Gastroesophageal sphincter (tissue), 4 donors: Measurements from ENCODE around the gene STARD9. TPM values are rescaled to one million over a fixed set of nuclear protein-coding genes. Genes with fewer than 3 reads are reported as not detected.

Source experiments
- ATAC-seq: fragments of 150-250 bp; one replicate; pipeline ENCODE4 v1.9.1; 2016; ENCODE audit warnings: mild to moderate bottlenecking, moderate library complexity
- H3K27ac ChIP-seq, 4 donors: fragments of 200-600 bp; sonication (generic) in 3 of 4; 1 replicate in 3 of 4; 2 replicates in 1 of 4; pipeline ENCODE4 v1.5.1; 2016 to 2019
- H3K27me3 ChIP-seq: fragments of 200-600 bp; sonication (generic); one replicate; pipeline ENCODE4 v1.5.1; 2019
- H3K36me3 ChIP-seq, 2 donors: fragments of 200-600 bp; sonication (generic); one replicate each; pipeline ENCODE4 v1.5.1; 2019; ENCODE audit warnings: control low read depth in 1 of 2
- H3K4me1 ChIP-seq, 3 donors: fragments of 200-600 bp; sonication (generic); 1 replicate in 2 of 3; 2 replicates in 1 of 3; pipeline ENCODE4 v1.5.1; 2016 to 2019; ENCODE audit warnings: control low read depth in 2 of 3
- H3K4me3 ChIP-seq, 2 donors: fragments of 200-600 bp; sonication (generic); one replicate each; pipeline ENCODE4 v1.5.1; 2019; ENCODE audit warnings: mild to moderate bottlenecking in 1 of 2, moderate library complexity in 1 of 2
- H3K9me3 ChIP-seq, 3 donors: fragments of 200-600 bp; sonication (generic); one replicate each; pipeline ENCODE4 v1.5.1; 2017 to 2019; ENCODE audit warnings: control low read depth in 2 of 3
- CTCF ChIP-seq, 4 experiments: fragments of 200-600 bp in 2 of 4; fragments of 450-650 bp in 2 of 4; sonication (generic) in 1 of 4; IDR thresholded peaks; one replicate each; pipeline ENCODE4 v1.5.1; 2017 to 2019; ENCODE audit warnings: antibody characterized with exemption in 4 of 4, mild to moderate bottlenecking in 2 of 4, moderate library complexity in 2 of 4
- EP300 ChIP-seq: sonication (generic); formaldehyde crosslinking; IDR thresholded peaks from one replicate; pipeline ENCODE4 v1.6.1; 2017; ENCODE audit warnings: antibody characterized with exemption, mild to moderate bottlenecking
- POLR2A ChIP-seq, 2 donors: fragments of 450-650 bp; IDR thresholded peaks; one replicate each; pipeline ENCODE4 v1.6.1; 2017; ENCODE audit warnings: antibody characterized with exemption in 2 of 2, mild to moderate bottlenecking in 2 of 2, moderate library complexity in 1 of 2
- POLR2AphosphoS5 ChIP-seq: sonication (generic); formaldehyde crosslinking; IDR thresholded peaks from one replicate; pipeline ENCODE4 v1.6.1; 2017; ENCODE audit warnings: antibody characterized with exemption
- WGBS, 2 donors: methylation state at CpG; one replicate each; pipeline ENCODE4 v1.1.5; 2018; ENCODE audit warnings: low coverage in 1 of 2; 5-methylcytosine and 5-hydroxymethylcytosine counted together
- total RNA-seq, 4 donors: library from RNA; depleted of rRNA; stranded (reverse); fragments of >200 nt; gene quantifications; one replicate each; pipeline ENCODE4 v1.1.0, GENCODE V29; 2016

The STARD9 gene
- total RNA-seq, 4 donors from 2014 or later = 15.5 to 78.4 (median 29.1) TPM

DNA sequence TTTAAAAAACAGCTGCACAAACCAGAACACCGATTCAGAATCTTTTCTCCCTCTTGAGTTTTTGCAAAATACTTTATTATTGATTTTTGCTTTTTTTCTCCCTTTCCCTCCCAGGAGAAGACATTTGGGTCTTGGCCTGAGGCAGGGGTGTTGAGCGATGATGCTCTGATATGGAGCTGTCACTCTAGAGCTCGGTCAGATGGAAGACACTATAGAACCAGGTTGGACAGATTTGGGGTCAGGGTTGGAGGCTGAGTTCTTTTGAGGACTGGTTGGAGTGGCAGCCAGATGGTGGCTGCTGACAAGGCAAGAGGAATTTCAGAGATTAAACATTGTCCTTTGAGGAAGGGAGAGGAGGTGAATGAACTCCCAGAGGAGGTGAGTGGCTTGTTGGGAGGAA, 144.7 kb downstream of the STARD9 start:
- Histone ChIP-seq H3K4me1 (peaks cover 0 to 22% (median 0%) of the 10 kb centered on the region in 3 donors), H3K9me3 (no peaks in the 10 kb centered on the region), H3K36me3 (peaks cover 0 to 88% of the 10 kb centered on the region in 2 donors), H3K4me3 (no peak overlapping the region), H3K27ac (peak overlapping the region in 1 of 4 donors; percentile 46), H3K27me3 (no peaks in the 10 kb centered on the region)
- ATAC-seq = no peak
- no peak for TF ChIP-seq POLR2AphosphoS5
- TF ChIP-seq POLR2A (IDR thresholded peaks at IDR 0.05) = no peak
- TF ChIP-seq CTCF (IDR thresholded peaks at IDR 0.05) = no peak
- TF ChIP-seq EP300 = no peak
- 60% methylated on average over 2 of the region's 3 CpGs; no CpG with 5 or more reads in 1 of the 2 donors for whole genome bisulfite sequencing, 2 donors

- H3K27ac ChIP-seq = peak overlapping the region in 3 of 4 donors; percentile 20 to 36 (median 23)
- 34 to 39% methylated on average over 2 of the region's 6 CpGs for WGBS, 2 donors
- peaks cover 0 to 25% (median 0%) of the 10 kb centered on the region in 3 donors for H3K4me1 ChIP-seq
Observed at GRCh38 chr15:42721016-42721415, 145.6 kb downstream of the STARD9 start.

DNA sequence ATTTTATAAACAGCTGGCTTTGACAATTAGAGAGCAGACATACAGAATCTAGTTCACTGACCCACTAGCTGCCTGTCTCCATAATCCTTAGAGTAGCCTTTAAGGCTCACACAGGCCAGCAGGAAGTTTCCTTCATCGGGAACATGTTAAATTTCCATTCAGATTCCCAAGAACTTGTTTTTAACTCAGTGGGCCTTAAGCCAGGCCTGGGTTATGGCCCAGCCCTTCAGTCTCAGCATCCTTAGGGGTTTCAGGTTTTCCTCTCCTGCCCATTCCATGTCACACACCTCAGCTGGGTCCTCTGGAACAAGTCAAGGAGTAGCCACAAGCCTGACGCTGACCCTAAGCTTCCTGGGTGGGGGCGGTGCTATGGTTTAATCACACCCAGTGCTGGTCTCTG, 146.5 kb downstream of the STARD9 start:
- no peak for ATAC-seq
- Histone ChIP-seq H3K9me3 (no peaks in the 10 kb centered on the region), H3K36me3 (peaks cover 0 to 100% of the 10 kb centered on the region in 2 donors), H3K27ac (peak overlapping the region in 3 of 4 donors; percentile 2 to 36 (median 33)), H3K27me3 (no peaks in the 10 kb centered on the region), H3K4me1 (peaks cover 0 to 34% (median 0%) of the 10 kb centered on the region in 3 donors), H3K4me3 (no peak overlapping the region)
- 14 to 17% methylated on average over 1 of the region's 3 CpGs for WGBS, 2 donors
- TF ChIP-seq CTCF (IDR thresholded peaks at IDR 0.05) = no peak
- TF ChIP-seq POLR2A (IDR thresholded peaks at IDR 0.05) = no peak
- TF ChIP-seq POLR2AphosphoS5 = no peak
- no peak for TF ChIP-seq EP300

More at GRCh38 chr15:42721016-42721415, 145.6 kb downstream of the STARD9 start:
- no peak overlapping the region for H3K4me3 ChIP-seq
- TF ChIP-seq POLR2A (IDR thresholded peaks at IDR 0.05) = no peak
- TF ChIP-seq POLR2AphosphoS5 = no peak
- peaks cover 0 to 97% of the 10 kb centered on the region in 2 donors for H3K36me3 ChIP-seq
- H3K27me3 ChIP-seq = no peaks in the 10 kb centered on the region
- no peaks in the 10 kb centered on the region for H3K9me3 ChIP-seq
- no peak for ATAC-seq

DNA sequence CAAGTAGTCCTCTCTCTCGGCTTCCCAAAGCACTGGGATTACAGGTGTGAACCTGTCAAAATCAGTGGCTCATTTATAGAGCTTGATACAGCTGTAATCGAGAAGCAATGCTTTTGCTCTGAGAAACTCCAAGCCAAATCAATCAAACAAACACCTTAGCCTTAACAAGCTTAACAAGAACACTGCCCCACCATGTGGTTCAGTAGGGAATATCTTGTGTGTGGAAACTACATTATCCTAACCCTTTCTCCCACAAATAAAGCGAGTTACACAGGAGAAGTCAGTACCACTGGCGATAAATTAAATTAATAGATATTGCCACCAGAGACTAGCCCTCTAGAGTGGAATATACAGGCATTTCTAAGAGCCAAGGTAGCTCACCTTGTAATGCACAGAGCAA, 147.7 kb downstream of the STARD9 start:
- no peaks in the 10 kb centered on the region for H3K27me3 ChIP-seq
- ATAC-seq = no peak
- 65 to 76% methylated on average over 2 to 3 of the region's 4 CpGs for WGBS, 2 donors
- peak overlapping the region in 1 of 4 donors; percentile 36 for H3K27ac ChIP-seq
- H3K9me3 ChIP-seq = no peaks in the 10 kb centered on the region
- H3K4me1 ChIP-seq = peaks cover 0 to 45% (median 0%) of the 10 kb centered on the region in 3 donors
- no peak overlapping the region for H3K4me3 ChIP-seq
- H3K36me3 ChIP-seq = peaks cover 0 to 100% of the 10 kb centered on the region in 2 donors
- no peak for TF ChIP-seq POLR2A (IDR thresholded peaks at IDR 0.05)
- TF ChIP-seq EP300 = no peak
- TF ChIP-seq CTCF (IDR thresholded peaks at IDR 0.05) = peak in 1 of 4 experiments; percentile 12
- TF ChIP-seq POLR2AphosphoS5 = no peak

- no peak for ATAC-seq
- Histone ChIP-seq H3K4me1 (peaks cover 0 to 57% (median 0%) of the 10 kb centered on the region in 3 donors), H3K27ac (no peak overlapping the region), H3K4me3 (no peak overlapping the region), H3K9me3 (no peaks in the 10 kb centered on the region), H3K27me3 (no peaks in the 10 kb centered on the region), H3K36me3 (peaks cover 0 to 100% of the 10 kb centered on the region in 2 donors)
- WGBS, 2 donors = 55% methylated on average over 4 of the region's 6 CpGs; no CpG with 5 or more reads in 1 of the 2 donors
- TF ChIP-seq POLR2AphosphoS5 (no peak), EP300 (no peak), POLR2A (IDR thresholded peaks at IDR 0.05) (no peak), CTCF (IDR thresholded peaks at IDR 0.05) (no peak)
Observed at GRCh38 chr15:42724276-42724675, 148.9 kb downstream of the STARD9 start.
